ENCODE data around the gene CYP46A1. TPM values are rescaled to one million over a fixed set of nuclear protein-coding genes. Genes with fewer than 3 reads are reported as not detected.

CYP46A1 gene
- total RNA-seq, 4 donors from 2014 or later: 0.94 to 2.4 (median 0.95) TPM

DNA sequence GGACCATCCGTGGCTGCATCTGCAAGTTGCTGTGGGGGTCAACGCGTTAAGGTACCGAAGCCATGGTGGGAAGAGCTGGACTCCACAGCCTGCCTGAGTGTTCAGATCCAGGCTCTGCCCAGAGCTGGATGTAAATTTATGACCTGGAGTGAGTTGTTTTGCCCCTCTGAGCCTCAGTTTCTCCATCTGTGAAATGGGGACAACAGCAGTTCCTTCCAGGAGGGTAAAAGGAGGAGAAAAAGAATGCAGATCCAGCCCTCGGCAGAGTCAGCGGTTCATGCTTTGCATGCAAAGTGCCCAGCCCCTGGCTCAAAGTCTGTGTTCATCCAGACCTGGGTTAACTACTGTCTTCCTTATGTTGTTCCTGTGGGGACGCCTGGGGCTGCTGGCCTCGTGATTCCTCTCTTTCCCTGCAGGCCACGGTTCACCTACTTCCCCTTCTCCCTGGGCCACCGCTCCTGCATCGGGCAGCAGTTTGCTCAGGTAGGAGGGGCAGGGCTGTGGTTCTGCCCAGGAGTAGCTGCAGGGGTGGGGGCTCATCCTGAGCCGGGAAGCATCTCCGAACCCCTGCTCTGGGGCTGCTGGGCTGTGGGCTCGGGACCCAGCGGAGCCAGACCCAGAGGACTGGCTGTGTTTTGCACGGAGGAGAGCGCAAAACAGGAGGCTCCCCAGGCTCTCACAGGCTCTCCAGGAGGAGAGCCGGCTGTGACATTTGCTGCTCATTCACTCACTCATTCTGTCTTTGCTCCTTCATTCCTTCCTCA is 41.9 kb downstream of the CYP46A1 start:
- TF ChIP-seq CTCF (IDR thresholded peaks at IDR 0.05): no peak
- DNase-seq (ENCODE audit: low spot score): peak; percentile 19
- ATAC-seq (ENCODE audit: low FRiP score): no peak

GRCh38 chr14:99726538-99727095 is 42.5 kb downstream of the CYP46A1 start:
- ATAC-seq (ENCODE audit: low FRiP score): no peak
- TF ChIP-seq CTCF (IDR thresholded peaks at IDR 0.05): no peak
- DNase-seq (ENCODE audit: low spot score): peak; percentile 10

DNA sequence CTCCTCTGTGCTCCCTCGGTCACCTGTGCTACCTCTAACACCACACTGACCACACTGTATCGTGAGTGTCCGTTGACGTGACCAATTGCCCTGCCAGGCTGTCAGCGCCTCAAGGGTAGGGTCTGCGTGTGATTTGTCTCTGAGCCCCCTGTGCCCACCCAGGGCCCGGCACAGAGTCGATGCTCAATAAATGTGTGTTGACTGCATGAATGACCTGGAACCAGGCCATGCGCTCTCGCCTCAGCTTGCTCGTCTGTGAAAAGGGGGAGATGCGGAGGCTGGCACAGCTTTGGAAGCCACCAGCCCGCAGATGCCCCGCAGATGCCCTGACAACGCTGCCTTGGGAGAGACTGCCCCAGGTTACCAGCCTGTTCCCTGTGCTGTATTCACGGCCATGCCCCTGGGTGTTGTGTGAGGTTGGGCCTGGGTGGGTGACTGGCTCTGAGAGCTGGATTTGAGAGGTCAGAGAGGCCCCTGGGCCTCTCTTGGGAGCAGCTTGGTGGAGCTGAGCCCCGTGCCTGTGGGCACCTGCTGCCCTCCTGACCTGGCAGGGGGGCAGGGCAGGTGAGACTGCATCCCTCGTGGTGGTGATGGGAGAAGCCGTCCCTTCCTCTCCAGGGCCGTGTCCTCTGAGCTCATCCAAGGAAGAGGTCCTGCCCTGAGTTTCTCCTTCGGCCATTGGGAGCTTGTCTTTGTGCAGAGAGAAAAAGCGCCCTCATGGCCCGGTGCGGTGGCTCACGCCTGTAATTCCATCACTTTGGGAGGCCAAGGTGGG is 43.2 kb downstream of the CYP46A1 start:
- DNase-seq (ENCODE audit: low spot score) (peak; percentile 12), ATAC-seq (ENCODE audit: low FRiP score) (no peak)
- TF ChIP-seq CTCF (IDR thresholded peaks at IDR 0.05): no peak

- no peak for ATAC-seq (ENCODE audit: low FRiP score)
- peak; percentile 19 for DNase-seq (ENCODE audit: low spot score)
- no peak for TF ChIP-seq CTCF (IDR thresholded peaks at IDR 0.05)
These were observed 44.3 kb downstream of the CYP46A1 start for GRCh38 chr14:99728231-99728920.

- no peak for TF ChIP-seq CTCF (IDR thresholded peaks at IDR 0.05)
- ATAC-seq (ENCODE audit: low FRiP score) (no peak), DNase-seq (ENCODE audit: low spot score) (peak; percentile 16)
These were observed 44.9 kb downstream of the CYP46A1 start for GRCh38 chr14:99728981-99729451.

- ATAC-seq (ENCODE audit: low FRiP score) (no peak), DNase-seq (ENCODE audit: low spot score) (peak; percentile 63)
- peak in 2 of 3 donors; percentile 28 to 71 for TF ChIP-seq CTCF (IDR thresholded peaks at IDR 0.05)
These were observed 46.1 kb downstream of the CYP46A1 start for GRCh38 chr14:99729991-99730875.

Data from omental fat pad (tissue), 4 donors.